Medulla oblongata (tissue), 1 donor: ENCODE data around the gene TP53.
A peak's percentile ranks its signal among the peaks of the same experiment; 100 is the strongest.

Experiments
- DNase-seq: peaks from one replicate; pipeline ENCODE4 v3.0.0-alpha.2; 2015; ENCODE audit errors: extremely low spot score

The TP53 gene

GRCh38 chr17:7687072-7687907, at the start of gene TP53:
TP53 (minus strand) TSS chr17:7687490; CDS start chr17:7676594, 10,896 bp downstream.
- peak; percentile 97 for DNase-seq

- DNase-seq: no peak
Measured at GRCh38 chr17:7732981-7733539, 45.8 kb upstream of the TP53 start.

- DNase-seq: no peak
Measured at GRCh38 chr17:7729816-7730215, 42.5 kb upstream of the TP53 start.

GRCh38 chr17:7727886-7728285, 40.6 kb upstream of the TP53 start:
- DNase-seq: no peak

- no peak for DNase-seq
Measured at GRCh38 chr17:7721612-7722011, 34.3 kb upstream of the TP53 start.

- no peak for DNase-seq
Measured at GRCh38 chr17:7720125-7720524, 32.8 kb upstream of the TP53 start.

- DNase-seq: no peak
Measured at GRCh38 chr17:7719661-7720060, 32.4 kb upstream of the TP53 start.

GRCh38 chr17:7717756-7718350, 30.6 kb upstream of the TP53 start:
- DNase-seq: peak; percentile 35

- peak; percentile 65 for DNase-seq
Measured at GRCh38 chr17:7716901-7717755, 29.8 kb upstream of the TP53 start, which contains the start of gene DNAH2. DNAH2 (plus strand) TSS chr17:7717744; CDS start chr17:7719735, 1,991 bp downstream.

- no peak for DNase-seq
Measured at GRCh38 chr17:7715936-7716886, 28.9 kb upstream of the TP53 start.

- DNase-seq: no peak
Measured at GRCh38 chr17:7714721-7715594, 27.7 kb upstream of the TP53 start.

GRCh38 chr17:7713782-7714181, 26.5 kb upstream of the TP53 start:
- DNase-seq: no peak

GRCh38 chr17:7712111-7712771, 25.0 kb upstream of the TP53 start:
- no peak for DNase-seq

- no peak for DNase-seq
Measured at GRCh38 chr17:7711051-7711755, 23.9 kb upstream of the TP53 start.

GRCh38 chr17:7710301-7710700, 23.0 kb upstream of the TP53 start:
- DNase-seq: no peak

- DNase-seq: no peak
Measured at GRCh38 chr17:7709031-7709430, 21.7 kb upstream of the TP53 start.

- DNase-seq: no peak
Measured at GRCh38 chr17:7707858-7708750, 20.8 kb upstream of the TP53 start.

GRCh38 chr17:7707446-7707845, 20.2 kb upstream of the TP53 start:
- no peak for DNase-seq
